NCI-H1694 (cell line): Measurements from ENCODE around the gene PPP1R2.
"Not testable (repeated sequence)": the region's sequence is repeated elsewhere in the genome, so short reads cannot be mapped to it uniquely, and the experiment has no call there.

Source experiments
- DNase-seq: peaks from one replicate; lab custom pipeline; 2025; lab: John Stamatoyannopoulos, UW

Gene PPP1R2

DNA sequence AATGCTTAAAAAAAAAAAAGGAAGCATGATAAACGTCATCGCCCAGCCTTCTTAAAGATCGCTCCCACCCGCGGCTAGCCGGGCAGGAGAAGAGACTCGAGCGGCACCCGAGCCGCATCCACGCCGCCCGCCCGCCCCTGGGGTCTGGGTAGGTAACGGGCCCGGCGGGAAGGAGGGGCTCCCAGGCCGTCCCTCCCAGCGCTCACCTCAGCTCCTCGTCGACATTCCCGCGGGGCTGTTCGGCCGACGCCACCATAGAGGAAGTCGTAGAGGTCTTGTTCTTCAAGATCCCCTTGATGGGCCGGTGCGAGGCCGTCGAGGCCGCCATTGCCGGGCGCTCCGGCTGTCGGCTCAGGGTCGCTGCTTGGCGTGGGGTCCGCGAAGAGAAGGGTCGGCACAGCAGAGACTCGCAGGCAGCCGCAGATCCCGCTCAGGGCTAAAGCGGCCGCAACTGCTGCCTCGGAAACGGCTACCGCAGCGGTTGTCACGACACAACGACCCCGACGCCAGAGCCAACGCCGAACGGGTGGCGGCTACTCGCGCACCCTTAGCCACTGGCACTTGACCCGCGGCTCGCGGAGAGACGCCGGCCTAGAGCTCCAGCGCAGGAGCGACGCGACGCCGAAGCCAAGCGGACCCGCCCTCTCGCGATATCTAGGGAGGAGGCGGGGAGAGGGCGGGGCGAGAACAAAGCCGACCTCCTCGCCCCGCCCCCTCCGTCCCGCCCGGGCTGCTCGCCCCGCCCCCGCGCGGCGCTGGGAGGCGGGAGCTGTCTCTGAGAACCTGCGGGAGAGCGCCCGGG, at the start of gene PPP1R2:
Gene PPP1R2, minus strand, starts transcription at position 628 of the 802 bp plus-strand sequence. Its CDS starts 300 bp downstream, at position 328.
- peak; percentile 71 for DNase-seq

- no peak for DNase-seq
Measured at GRCh38 chr3:195591852-195592251, 48.7 kb upstream of the PPP1R2 start.

GRCh38 chr3:195591220-195591619, 48.1 kb upstream of the PPP1R2 start:
- no peak for DNase-seq

- not testable (repeated sequence) for DNase-seq
Measured at GRCh38 chr3:195590381-195590780, 47.3 kb upstream of the PPP1R2 start.

DNA sequence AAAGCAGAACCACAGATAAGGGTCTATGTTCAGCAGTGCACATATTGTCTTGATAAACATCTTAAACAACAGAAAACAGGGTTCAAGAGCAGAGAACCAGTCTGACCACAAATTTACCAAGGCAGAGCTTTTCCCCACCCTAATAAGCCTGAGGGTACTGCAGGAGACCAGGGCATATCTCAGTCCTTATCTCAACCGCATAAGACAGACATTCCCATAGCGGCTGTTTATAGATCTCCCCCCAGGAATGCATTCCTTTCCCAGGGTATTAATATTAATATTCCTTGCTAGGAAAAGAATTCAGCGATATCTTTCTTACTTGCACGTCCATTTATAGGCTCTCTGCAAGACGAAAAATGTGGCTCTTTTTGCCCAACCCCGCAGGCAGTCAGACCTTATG, 46.7 kb upstream of the PPP1R2 start:
- not testable (repeated sequence) for DNase-seq

DNA sequence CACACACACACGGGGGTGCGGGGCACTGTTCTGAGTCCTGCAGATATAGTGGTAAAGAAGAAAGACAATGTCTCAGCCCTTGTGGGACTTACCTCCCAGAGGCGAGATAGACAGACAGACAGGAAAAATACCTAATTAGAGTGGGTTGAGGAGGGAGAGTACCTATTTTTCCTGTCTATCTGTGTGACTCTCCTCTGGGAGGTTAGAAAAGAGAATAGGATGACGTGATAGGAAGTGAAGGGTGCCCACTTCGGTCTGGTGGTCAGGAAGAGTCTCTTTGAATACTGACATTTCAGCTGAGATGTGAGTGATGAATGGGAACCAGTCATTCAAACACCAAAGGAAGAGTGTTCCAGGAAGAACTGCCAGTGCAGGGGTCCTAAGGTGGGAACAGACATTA, 44.7 kb upstream of the PPP1R2 start:
- no peak for DNase-seq

DNA sequence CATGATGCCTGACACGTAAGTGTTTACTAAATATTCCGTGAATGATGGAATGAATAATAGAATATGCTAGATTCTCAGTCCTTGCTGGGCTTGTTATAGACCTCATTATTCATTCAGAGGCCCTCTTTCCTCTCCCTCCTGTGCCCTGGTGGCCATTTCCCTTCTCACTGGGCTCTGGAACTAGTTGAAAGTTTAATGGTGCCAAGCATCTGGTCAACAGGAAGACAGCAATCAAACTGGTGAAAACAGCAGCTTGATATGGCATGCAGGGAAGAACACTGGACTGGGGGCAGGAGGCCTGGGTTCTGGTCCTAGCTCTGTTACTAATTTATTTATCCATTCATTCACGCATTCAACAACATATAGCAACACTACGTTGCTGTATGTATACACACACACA, 44.3 kb upstream of the PPP1R2 start:
- no peak for DNase-seq

- DNase-seq: no peak
Measured at GRCh38 chr3:195584543-195584870, 41.4 kb upstream of the PPP1R2 start.

GRCh38 chr3:195583831-195584542, 40.9 kb upstream of the PPP1R2 start, which contains the start of gene APOD:
Gene APOD, minus strand, starts transcription at chr3:195583940. Its CDS starts 4,479 bp downstream, at chr3:195579461.
- no peak for DNase-seq

- no peak for DNase-seq
Measured at GRCh38 chr3:195582947-195583346, 39.8 kb upstream of the PPP1R2 start.

DNA sequence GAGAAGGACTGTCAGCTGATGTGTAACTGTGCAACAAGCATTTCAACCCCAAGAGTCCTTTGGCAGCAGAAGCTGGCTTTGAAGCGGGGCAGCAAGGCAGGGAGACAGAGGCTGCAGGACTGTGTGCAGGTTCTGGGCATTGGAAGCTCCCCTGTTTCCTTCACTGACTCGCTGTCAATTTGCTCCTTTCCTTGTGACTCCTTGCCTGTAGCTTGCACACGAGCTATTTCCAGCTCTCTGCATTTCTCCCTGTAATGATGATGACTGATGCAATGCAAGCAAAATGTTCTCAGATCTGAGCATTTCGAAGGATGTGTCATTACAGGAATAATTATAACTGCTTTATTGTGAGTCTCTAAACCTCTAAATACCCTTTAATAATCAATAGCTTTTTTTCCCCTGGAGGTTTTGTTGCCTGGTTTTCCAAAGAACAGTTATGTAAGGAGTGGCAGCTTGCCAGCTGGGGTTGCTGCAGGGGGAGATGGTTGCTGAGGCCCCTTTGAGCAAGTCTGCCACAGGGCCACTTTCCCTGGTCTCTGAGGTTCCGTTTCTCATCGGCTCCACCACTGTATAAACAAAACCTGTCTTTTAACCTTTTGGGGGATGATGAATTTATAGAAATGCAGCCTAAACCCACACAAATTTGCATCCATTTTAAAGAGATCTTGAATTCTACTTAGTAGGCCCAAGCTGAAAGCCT, 37.8 kb upstream of the PPP1R2 start:
- DNase-seq: no peak

DNA sequence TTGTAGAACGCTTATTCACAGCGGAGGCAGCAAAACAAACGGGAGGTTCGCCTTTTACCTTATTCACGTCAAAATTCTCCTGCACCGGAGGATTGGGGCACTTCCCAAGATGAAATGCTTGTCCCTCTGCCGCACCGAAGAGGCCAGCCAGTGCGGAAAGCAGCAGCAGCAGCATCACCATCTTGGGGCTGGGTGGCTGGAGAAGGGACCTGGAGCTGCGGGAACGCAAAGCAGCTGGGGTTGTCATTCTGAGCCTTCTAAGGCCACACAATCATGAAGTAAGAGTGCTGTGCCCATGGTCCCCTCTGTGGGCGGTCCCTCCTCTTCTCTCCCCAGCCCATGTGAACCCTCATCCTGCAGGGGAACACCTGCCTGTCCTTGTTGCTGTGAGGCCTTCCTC, 36.2 kb upstream of the PPP1R2 start:
- DNase-seq: no peak

DNA sequence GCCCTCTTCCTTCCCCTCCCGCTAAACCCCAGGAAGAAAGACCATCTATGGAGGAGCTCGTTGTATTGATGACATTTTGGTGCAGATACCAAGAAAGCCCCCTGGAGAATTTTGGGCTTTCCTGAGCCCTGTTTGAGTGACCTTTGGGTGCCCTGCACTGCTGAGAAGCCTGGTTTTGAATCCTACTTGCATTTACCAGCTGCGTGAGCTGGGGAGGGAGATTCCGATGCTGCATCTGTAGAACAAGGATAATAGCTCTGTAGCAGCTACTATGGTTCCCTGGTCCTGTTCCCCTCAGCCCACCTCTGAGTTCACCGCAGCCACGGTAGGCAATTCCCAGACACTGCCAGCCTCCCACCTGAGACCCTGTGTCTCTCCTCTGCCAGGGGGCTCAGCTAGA, 35.4 kb upstream of the PPP1R2 start:
- DNase-seq: no peak

DNA sequence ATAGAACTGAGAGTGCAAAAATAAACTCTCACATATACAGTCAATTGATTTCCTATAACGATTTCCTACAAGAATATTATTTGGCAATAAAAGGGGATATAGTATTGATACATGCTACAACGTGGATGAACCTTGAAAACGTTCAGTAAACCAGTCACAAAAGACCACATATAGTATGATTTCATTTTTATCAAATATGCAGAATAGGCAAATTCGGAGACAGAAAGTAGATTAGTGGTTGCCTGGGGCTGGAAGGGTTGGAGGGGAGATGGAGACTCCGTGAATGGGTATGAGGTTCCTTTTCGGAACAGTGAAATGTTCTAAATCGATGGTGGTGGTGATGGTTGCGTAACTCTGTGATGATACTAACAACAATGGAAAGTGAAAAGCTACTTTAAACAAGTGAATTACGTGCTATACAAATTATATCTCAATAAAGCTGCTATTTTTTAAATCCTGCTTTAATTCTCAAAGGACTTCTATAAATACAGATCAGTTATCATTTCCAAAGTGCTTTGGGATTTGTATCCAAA, 34.6 kb upstream of the PPP1R2 start:
- no peak for DNase-seq

GRCh38 chr3:195574497-195575304, 31.6 kb upstream of the PPP1R2 start:
- no peak for DNase-seq

- no peak for DNase-seq
Measured at GRCh38 chr3:195573611-195574496, 30.7 kb upstream of the PPP1R2 start.

GRCh38 chr3:195571361-195571760, 28.2 kb upstream of the PPP1R2 start:
- DNase-seq: no peak

- DNase-seq: no peak
Measured at GRCh38 chr3:195570912-195571311, 27.8 kb upstream of the PPP1R2 start.

GRCh38 chr3:195570344-195570743, 27.2 kb upstream of the PPP1R2 start:
- DNase-seq: no peak

DNA sequence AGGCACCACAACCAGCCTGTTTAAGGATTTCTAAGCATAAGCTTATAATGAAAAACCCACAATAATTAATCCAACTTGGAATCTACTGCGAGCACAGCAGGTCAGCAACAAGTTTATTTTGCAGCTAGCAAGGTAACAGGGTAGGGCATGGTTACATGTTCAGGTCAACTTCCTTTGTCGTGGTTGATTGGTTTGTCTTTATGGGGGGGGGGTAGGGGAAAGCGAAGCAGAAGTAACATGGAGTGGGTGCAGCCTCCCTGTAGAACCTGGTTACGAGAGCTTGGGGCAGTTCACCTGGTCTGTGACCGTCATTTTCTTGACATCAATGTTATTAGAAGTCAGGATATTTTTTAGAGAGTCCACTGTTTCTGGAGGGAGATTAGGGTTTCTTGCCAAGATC, 25.5 kb upstream of the PPP1R2 start:
- DNase-seq: no peak

GRCh38 chr3:195566797-195567196, 23.7 kb upstream of the PPP1R2 start:
- no peak for DNase-seq
